GM19467 (cell line): Measurements from ENCODE around the gene CRADD.
"Not testable (repeated sequence)": the region's sequence is repeated elsewhere in the genome, so short reads cannot be mapped to it uniquely, and the experiment has no call there.

Experiments used
- ATAC-seq: cut with Tn5 transposase; IDR thresholded peaks from one replicate; pipeline ENCODE4 v1.9.1; 2021; ENCODE audit warnings: mild to moderate bottlenecking, moderate library complexity; ENCODE audit not compliant: unreplicated experiment

The CRADD gene

GRCh38 chr12:93677195-93678064 lies at the start of gene CRADD:
TSS of gene CRADD (plus strand) at chr12:93677375.
- ATAC-seq: peak; percentile 93

GRCh38 chr12:93632383-93632782 lies 44.8 kb upstream of the CRADD start:
- ATAC-seq: no peak

- no peak for ATAC-seq
Measured at GRCh38 chr12:93634416-93634815, 42.8 kb upstream of the CRADD start.

GRCh38 chr12:93636708-93637107 lies 40.5 kb upstream of the CRADD start:
- no peak for ATAC-seq

- no peak for ATAC-seq
Measured at GRCh38 chr12:93638095-93638494, 39.1 kb upstream of the CRADD start.

- no peak for ATAC-seq
Measured at GRCh38 chr12:93638954-93639353, 38.2 kb upstream of the CRADD start.

- ATAC-seq: no peak
Measured at GRCh38 chr12:93639406-93639805, 37.8 kb upstream of the CRADD start.

GRCh38 chr12:93641380-93641779 lies 35.8 kb upstream of the CRADD start:
- not testable (repeated sequence) for ATAC-seq

GRCh38 chr12:93642751-93643150 lies 34.4 kb upstream of the CRADD start:
- no peak for ATAC-seq

- no peak for ATAC-seq
Measured at GRCh38 chr12:93645702-93646101, 31.5 kb upstream of the CRADD start.

GRCh38 chr12:93650626-93651025 lies 26.5 kb upstream of the CRADD start:
- no peak for ATAC-seq

- ATAC-seq: no peak
Measured at GRCh38 chr12:93653079-93653478, 24.1 kb upstream of the CRADD start.

GRCh38 chr12:93653712-93654111 lies 23.5 kb upstream of the CRADD start:
- ATAC-seq: no peak

- no peak for ATAC-seq
Measured at GRCh38 chr12:93654421-93654820, 22.8 kb upstream of the CRADD start.

- no peak for ATAC-seq
Measured at GRCh38 chr12:93657071-93657470, 20.1 kb upstream of the CRADD start.

GRCh38 chr12:93661021-93661420 lies 16.2 kb upstream of the CRADD start:
- ATAC-seq: no peak

GRCh38 chr12:93663006-93663728 lies 14.0 kb upstream of the CRADD start:
- ATAC-seq: no peak

GRCh38 chr12:93663729-93664084 lies 13.5 kb upstream of the CRADD start:
- ATAC-seq: no peak

GRCh38 chr12:93664573-93665138 lies 12.5 kb upstream of the CRADD start:
- ATAC-seq: no peak

- ATAC-seq: no peak
Measured at GRCh38 chr12:93667672-93668071, 9.5 kb upstream of the CRADD start.

GRCh38 chr12:93668919-93669418 lies 8.2 kb upstream of the CRADD start:
- ATAC-seq: peak; percentile 61

GRCh38 chr12:93669452-93669851 lies 7.7 kb upstream of the CRADD start:
- ATAC-seq: no peak
